HG03108 (cell line): ENCODE results near the gene HECTD1.
"Not testable (repeated sequence)": the region's sequence is repeated elsewhere in the genome, so short reads cannot be mapped to it uniquely, and the experiment has no call there.

Experiments used
- ATAC-seq: cut with Tn5 transposase; IDR thresholded peaks from one replicate; pipeline ENCODE4 v1.9.1; 2021; ENCODE audit warnings: moderate library complexity; ENCODE audit not compliant: unreplicated experiment

The HECTD1 gene

DNA sequence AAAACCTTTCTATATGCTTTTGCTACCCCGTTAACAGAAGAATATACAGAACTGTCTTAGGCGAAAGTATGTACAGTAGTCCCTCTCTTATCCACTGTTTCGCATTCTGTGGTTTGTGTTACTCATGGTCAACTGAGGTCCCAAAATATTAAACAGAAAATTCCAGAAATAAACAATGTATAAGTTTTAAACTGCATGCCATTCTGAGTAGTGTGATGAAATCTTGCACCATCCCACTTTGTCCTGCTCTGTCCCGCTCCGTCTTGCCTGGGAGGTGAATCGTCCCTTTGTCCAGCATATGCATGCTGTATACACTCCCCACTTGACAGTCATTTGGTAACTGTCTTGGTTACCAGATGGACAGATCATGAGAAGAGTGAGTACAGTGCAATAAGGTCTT, 111.3 kb downstream of the HECTD1 start:
- no peak for ATAC-seq

DNA sequence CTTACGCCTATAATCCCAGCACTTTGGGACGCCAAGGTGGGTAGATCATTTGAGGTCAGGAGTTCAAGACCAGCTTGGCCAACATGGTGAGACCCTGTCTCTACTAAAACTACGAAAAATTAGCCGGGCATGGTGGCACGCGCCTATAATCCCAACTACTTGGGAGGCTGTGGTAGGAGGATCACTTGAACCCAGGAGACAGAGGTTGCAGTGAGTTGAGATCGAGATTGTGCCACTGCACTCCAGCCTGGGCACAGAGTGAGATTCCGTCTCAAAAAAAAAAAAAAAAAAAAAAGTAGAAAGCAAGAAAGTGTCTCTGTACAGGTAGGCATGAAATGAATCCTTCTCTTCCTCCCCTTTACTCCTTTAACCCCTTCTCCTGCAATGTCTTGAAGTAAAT, 111.8 kb downstream of the HECTD1 start:
- ATAC-seq: not testable (repeated sequence)

DNA sequence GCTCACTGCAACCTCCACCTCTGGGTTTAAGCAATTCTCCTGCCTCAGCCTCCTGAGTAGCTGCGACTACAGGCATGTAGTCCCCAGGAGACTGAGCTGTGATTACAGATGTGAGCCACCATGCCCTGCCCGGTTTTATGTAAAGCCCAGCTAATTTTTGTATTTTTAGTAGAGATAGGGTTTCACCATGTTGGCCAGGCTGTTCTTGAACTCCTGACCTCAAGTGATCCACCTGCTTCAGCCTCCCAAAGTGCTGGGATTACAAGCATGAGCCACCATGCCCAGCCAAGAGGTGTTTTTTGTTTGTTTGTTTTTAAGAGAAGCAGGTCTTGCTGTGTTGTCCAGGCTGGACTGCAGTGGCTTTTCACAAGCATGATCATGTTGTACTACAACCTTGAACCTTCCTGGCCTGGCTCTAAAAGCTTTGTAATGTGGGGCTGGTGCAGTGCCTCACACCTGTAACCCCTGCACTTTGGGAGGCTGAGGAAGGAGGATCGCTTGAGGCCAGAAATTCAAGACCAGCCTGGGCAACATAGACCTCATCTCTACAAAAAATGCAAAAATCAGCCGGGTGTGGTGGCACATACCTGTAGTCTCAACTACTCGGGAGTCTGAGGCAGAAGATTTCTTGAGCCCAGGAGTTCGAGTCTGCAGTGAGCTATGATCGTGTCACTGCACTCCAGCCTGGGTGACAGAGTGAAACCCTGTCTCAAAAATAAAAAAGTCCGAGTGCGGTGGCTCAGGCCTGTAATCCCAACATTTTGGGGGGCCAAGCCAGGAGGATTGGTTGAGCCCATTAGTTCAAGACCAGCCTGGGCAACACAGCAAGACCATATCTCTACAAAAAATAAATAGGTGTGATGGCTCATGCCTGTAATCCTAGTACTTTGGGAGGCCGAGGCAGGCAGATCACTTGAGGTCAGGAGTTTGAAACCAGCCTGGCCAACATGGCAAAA, 113.4 kb downstream of the HECTD1 start:
- not testable (repeated sequence) for ATAC-seq

DNA sequence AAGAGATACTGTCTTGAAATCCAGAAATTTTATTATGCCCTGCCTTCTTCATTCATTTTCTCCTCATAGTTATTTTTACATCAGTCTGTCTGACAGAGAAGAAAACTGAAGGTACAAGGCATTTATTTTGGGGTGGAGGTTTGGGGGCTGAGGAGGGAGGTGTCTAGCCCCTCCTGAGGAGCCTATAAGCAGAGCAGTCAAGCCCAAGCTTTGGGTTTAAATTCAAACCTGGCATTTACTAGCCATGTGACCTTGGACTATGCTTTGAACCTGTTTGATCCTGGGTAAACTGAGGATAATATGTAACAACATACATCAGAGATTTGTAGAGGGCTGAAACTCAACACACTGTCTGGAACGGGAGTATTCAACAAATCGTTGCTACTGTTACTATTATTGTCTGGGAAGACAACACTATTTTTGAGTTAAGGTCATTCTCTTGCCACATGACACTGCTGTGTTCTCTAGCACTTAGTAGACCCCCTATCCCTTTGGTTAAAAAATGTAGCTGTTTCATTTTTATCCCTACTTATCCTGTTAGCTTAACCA, 115.4 kb downstream of the HECTD1 start:
- ATAC-seq: no peak

DNA sequence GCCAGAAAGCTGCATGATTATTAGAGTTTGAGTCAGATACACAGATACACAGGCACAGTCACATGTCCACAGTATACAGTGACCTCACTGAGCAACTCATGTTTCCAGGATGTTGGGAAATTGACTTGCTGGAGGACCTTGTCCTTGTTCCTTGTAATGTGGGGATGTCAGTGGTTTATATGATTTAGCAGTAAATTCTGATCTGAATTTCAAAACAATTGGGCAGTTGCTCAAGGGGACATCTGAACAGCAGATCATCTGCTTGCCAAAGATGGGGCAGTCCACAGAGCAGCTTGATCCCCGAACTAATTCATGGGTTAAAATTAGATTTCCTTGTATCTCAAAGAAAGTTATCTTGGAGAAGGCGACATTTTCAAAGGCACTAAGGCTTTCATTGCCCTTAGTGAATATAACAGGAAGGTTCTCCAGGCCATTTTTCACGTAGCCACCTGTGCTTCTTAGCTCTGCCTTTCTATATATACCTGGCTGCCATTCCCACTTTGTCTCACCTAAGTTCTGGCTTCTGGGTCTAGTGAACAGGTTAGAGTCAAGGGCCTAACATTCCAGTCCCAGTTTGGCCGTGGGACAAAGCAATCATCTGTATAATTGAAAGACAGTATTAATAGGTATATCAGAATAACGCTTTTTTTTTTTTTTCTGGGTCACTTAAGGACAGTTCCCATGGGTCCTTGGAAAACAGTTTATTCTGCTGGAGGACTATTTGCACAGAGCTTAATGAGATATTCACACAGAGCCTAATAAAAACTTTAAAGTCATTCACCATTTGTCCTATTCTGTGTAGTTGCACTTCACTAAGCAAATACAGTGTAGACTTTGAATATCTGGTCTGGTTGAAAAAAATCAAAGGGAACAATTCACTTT, 116.5 kb downstream of the HECTD1 start:
- no peak for ATAC-seq

DNA sequence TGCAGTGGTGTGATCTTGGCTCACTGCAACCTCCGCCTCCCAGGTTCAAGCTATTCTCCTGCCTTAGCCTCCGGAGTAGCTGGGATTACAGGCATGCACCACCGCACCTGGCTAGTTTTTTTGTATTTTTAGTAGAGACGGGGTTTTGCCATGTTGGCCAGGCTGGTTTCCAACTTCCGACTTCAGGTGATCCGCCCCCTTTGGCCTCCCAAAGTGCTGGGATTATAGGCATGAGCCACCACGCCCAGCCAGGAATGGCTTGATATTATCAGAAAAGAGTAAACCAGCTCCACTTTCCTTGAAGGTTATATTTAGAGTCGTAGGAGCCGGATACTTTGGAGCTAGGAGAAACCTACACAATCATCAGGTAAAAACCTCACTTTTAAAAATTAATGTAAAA, 121.1 kb downstream of the HECTD1 start:
- ATAC-seq: not testable (repeated sequence)

DNA sequence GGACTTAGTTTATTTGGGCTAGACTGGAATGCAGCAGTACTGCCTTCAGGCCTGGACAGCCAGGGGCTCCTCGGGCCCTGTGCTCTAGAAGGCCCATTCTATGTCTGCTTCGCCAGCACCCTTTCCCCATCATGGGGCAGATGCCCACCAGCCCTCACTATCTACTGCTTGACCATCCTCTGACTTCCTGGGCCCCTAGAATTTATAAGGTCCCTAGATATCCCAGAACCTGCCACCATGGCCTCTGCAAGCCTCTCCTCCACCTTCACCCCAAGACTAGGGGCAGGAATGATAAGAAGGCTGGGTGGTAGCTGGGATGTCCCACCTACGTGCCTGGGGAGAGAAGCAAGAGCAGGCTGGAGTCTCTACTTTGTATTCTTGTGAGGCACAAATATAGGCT, 122.6 kb downstream of the HECTD1 start:
- no peak for ATAC-seq

DNA sequence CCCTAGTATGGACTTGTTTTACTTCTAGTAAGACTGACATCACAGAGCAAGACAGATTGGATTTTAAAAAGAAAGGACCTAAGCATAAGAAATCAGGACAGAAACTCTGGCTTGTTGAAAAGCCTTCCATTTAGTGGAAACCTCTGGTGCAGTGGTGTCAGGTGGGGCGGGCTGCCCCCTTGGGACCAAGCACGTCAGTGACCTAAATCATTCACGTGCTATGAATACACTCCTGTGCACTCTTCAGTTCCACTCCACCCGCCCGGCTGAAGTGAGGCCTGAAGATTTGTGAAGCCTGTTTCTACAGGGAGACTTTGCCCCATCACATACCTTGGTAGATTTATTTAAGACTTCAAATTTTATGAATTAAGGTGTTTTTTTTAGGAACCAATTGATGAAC, 123.2 kb downstream of the HECTD1 start:
- peak; percentile 70 for ATAC-seq

DNA sequence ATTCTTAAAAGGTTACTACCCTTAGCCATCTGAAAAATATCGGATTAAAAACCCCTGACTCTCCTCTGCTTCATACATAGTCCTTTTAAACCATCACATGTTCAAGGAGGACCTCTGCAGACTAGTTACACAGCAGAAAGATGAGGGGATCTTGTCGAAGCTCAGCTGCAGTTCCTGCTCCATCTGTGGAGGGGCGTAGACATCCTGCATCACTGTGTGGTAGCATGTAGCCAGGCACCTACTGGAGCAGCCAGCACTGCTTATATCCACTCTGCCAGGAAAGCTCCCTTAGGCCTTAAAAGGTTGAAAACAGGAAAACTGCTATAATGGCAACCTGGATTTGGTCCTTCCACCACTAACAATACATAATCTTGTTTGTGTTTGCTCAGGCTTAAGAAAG, 123.8 kb downstream of the HECTD1 start:
- no peak for ATAC-seq

DNA sequence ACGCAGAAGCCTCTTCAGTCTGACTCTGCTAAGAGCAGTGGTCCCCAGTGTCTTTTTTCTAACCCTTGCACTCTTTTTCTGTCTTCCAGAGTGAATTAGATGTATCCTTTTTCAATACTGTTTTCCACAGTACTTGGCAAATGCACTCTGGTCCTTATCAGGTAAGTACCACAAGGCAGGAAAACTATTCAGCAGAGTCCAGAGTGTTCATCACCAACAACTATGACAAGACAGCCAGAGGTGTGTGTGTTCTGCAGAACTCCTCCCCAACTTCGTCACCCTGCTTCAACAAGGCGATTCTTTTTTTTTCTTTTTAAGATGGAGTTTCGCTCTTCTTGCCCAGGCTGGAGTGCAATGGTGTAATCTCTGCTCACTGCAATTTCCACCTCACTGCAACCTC, 127.1 kb downstream of the HECTD1 start:
- no peak for ATAC-seq

DNA sequence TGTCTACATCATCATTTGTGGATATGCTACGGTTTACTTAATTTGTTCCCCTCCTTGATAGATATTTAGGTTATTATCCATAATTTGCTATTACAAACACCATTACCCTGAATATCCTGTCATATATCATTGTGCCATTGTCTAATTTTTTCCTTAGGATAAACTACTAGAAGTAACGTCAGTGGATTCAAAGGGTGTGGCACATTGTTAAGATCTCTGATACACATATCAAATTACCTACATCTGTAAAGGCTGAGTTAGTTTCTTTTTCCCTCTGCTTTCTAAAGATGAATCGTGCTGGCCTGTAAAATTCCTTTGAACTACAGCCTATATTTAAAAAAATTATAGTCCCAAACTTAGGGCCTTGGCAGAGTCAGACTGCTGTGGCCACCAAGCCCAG, 127.5 kb downstream of the HECTD1 start:
- no peak for ATAC-seq

DNA sequence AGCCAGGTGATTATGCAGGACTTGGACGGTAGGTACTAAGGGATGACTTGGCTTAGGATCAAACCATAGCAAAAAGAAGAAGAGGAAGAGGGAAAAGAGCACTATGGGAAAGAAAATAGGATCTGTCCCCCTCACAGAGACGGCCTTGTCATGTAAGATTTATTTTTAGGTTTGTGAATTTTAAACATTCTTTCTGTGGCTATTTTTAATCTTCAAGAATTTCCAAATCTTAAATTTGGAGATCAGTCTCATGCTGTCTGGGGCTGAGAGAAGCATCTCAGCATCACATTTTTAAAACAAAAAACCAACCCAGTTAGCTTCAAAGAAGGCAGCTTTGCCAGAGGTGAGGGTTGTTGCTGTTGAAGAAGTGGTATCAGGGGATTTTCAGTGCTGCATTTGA, 128.8 kb downstream of the HECTD1 start:
- ATAC-seq: no peak

DNA sequence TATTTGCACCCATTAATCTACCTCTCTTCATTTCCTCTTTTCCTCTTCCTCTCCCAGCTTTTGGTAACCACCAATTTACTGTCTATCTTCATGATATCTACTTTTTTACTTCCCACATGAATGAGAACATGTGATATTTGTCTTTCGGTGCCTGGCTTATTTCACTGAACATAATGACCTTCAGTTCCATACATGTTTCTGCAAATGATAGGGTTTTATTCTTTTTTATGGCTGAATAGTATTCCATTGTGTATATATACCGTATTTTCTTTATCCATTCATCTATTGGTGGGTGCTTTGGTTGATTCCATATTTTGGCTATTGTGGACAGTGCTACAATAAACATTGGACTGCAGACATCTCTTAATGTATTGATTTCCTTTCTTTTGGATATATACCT, 132.4 kb downstream of the HECTD1 start:
- no peak for ATAC-seq

DNA sequence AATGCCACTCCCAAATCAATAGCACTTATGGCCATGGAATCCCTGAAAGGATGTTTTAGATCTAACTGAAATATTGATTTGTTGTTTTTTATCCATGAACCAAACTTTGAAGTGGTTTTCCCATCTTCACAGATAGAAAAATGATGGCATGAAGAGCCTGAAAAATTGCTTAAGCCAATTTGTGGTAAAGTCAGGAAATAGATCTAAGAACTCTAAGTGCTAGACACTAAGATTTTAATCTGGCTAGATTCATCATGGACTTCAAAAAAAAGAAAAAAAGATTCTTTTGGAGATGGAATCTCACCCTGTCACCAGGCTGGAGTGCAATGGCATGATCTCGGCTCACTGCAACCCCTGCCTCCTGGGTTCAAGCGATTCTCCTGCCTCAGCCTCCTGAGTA, 136.4 kb downstream of the HECTD1 start:
- no peak for ATAC-seq

DNA sequence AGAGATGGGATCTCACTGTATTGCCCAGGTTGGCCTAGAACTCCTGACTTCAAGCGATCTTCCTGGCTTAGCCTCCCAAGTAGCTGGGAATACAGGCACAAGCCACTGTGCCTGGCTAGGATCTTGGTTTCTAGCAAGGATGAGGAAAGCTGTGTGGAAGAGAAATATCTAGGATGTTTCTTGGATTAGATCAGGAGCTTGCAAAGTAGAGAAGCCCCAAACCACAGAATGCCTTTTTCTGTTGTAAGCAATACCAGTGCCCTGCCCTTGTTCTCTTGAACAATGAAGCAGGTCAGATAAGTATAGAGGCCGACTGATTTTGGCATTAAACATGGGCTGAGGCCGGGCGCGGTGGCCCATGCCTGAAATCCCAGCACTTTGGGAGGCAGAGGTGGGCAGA, 137.2 kb downstream of the HECTD1 start:
- ATAC-seq: no peak

DNA sequence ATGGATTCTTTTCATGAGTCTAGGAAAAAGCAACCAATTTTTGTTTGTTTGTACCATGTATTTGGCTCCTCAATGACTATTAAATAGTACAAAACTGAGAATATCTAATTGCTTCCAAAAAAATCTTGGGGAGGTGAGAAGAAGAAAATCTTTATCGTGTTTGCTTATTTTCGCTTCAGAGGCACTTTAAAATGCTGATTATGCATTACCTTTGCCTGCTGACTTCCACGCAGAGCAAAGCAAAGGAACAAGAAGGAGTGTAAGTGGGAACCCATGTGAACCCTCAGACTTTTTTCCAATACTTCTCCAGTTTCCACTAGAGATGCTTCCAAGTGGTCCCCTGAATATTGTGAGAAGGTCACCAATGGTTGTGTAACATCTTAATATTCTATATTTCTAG, 138.2 kb downstream of the HECTD1 start:
- no peak for ATAC-seq

DNA sequence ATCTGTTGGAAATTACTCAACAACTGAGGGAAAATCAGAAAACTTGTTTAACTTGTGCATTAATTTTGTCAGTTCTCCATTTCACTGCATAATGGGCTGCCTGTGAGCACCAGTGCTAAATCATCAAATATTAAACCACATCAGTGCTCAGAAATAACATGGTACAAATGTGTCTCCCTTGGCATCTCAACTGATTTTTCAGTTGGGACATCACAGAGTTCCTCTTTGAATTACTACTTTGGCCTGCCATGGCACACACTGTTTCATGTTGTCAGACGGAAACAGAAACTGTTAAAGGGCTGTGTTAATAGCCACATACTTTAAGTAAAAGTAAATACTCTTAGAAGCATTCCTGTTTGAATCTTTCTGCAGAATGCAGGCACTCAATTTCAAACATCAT, 139.4 kb downstream of the HECTD1 start:
- ATAC-seq: no peak

DNA sequence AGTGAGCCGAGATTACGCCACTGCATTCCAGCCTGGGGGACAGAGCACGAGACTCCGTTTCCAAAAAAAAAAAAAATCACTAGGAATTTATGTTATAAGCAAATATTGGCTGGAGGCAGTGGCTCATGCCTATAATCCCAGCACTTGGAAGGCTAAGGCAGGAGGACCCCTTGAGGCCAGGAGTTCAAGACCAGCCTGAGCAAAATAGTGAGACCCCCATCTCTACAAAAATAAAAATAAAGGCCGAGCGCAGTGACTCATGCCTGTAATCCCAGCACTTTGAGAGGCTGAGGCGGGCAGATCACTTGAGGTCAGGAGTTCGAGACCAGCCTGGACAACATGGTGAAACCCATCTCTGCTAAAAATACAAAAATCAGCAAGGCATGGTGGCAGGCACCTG, 144.7 kb downstream of the HECTD1 start:
- ATAC-seq: not testable (repeated sequence)

DNA sequence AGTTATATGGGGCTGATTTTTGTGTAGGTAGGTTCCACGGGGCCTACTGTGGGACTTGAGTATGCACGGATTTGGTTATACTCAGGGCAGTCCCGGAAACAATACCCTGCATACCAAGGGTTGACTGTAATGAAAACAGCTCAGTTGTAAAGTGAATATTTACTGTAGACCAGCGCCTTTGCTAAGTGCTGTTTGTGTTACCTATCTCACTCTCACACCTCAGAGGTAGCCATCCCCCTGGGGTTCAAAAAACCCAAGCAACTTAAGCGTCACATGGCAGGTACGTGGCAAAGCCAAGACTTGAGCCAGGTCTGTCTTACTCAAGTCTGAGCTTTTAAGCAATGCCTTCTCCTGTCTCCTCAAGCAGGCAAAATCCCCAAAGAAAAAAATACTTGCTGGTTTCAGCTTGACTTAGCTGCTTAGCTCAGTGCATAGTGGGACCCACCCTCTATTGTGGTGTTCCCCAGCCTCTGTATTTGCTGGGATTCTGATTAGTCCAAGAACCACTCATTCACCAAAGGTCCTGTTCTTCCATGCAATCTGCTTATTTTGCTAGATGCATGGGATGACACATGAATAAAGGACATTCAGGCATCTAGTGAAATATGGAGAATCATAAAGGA, 147.2 kb downstream of the HECTD1 start:
- no peak for ATAC-seq

DNA sequence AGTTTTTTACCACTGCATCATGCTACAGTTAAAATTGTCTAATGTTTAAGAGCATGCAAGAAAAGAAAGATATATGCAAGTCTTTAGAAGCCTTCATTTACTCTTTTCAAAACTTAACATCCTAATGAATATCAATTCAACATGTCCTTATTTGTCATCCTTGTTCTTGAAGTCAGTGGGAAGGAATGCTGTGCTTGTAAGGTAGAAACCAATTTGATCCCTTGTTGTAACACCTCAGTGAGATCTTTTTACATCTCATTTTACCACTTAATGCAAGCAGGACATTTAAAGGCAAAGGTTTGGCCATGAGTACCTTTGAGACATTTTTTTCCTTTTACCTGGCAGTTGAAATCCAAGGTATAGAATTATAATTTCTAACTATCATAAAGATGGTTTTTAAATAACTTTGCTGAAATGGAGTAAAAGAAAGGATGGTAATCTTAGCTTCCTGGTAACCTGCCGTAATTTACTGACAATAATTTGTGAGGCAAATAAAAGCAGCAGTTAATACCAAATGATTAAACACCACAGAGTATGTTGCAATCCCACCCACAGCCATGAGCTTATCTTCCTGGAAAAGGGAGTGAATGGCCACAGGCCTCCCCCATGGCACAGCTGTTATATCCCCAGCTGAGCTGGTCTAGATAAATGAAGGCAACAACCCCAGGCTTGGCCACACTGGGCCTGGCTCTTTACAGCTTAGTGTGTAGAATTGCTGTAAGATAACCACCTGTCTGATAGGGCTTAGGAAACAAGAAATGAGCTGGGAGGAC, 148.3 kb downstream of the HECTD1 start:
- no peak for ATAC-seq
